Jurkat, Clone E6-1 (cell line): Measurements from ENCODE around the gene AKR1C4. TPM values are rescaled to one million over a fixed set of nuclear protein-coding genes. Genes with fewer than 3 reads are reported as not detected.
"Not testable (repeated sequence)": the region's sequence is repeated elsewhere in the genome, so short reads cannot be mapped to it uniquely, and the experiment has no call there.

ENCODE experiments used
- DNase-seq: peaks from one replicate; pipeline ENCODE4 v3.0.0-alpha.2; 2011; ENCODE audit warnings: low read depth, low spot score
- H3K4me3 ChIP-seq: 2 replicates; pipeline ENCODE4 v1.5.1; 2011; ENCODE audit warnings: mild to moderate bottlenecking, low read length, control low read depth, moderate library complexity
- polyA plus RNA-seq: library from polyadenylated mRNA; unstranded; fragments of >200 nt; gene quantifications from one replicate; pipeline ENCODE4 v1.2.1, GENCODE V29; 2012; ENCODE audit warnings: missing spikeins; ENCODE audit not compliant: insufficient read length, insufficient read depth

AKR1C4 gene
- not detected for polyA plus RNA-seq

GRCh38 chr10:5196702-5197113 is at the start of gene AKR1C4:
TSS of gene AKR1C4 (plus strand) at chr10:5196837. CDS start at chr10:5196868, 31 bp downstream.
- no peak within 1 kb of the TSS for H3K4me3 ChIP-seq
- no peak for DNase-seq

DNA sequence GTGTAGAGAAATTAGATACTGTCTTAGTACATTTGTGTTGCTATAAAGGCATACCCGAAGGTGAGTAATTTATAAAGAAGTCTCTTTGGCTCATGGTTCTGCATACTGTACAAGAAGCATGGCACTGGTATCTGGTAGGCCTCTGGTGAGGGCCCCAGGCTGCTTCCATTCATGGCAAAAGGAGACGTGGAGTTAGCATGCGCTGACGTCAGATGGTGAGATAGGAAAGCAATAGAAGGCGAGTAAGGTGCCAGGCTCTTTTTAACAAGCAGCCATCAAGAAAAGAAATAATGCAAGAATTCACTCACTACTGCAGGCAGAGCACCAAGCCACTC is 49.8 kb upstream of the AKR1C4 start:
- DNase-seq = no peak
- no peak overlapping the region for H3K4me3 ChIP-seq

- H3K4me3 ChIP-seq = no peak overlapping the region
- no peak for DNase-seq
These were observed 49.2 kb upstream of the AKR1C4 start for GRCh38 chr10:5147255-5147980.

- no peak overlapping the region for H3K4me3 ChIP-seq
- DNase-seq = no peak
These were observed 48.5 kb upstream of the AKR1C4 start for GRCh38 chr10:5147981-5148677.

DNA sequence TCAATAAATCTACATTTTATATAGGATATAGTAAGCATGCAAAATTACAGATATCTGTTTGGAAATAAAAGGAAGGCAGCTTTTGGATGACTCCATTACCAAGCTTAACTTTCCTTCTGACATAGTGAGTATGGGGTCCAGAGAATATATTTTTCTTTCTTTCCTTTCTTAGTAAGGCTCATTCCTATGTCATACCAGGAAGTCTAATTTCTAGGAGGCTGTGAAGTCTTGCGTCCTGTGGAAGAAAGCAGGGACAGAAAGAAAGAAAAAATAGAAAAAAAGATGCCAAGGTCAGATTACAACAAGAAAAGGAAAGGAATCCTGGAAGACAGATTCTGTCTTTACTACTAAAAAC is 48.0 kb upstream of the AKR1C4 start:
- no peak for DNase-seq
- H3K4me3 ChIP-seq = no peak overlapping the region

- H3K4me3 ChIP-seq = no peak overlapping the region
- DNase-seq = no peak
These were observed 45.6 kb upstream of the AKR1C4 start for GRCh38 chr10:5151076-5151475.

DNA sequence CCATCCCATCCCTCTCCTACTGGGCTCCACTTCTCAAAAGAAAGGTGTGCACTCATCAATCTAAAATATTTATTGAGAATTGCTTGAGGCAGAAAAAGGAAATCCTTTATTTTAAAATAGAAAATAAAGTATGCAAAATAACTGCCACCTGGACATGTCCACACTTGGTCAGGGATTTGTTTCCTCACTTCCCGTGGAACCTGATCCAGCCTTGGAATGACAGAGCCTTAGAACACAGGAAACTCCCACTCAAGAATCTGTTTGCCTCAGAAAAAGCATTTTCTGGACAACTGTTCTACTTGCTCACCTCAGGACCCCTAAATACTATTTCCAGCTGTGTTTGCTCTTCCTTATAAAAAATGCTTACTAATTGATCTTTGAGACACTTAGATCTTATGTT is 40.7 kb upstream of the AKR1C4 start:
- H3K4me3 ChIP-seq = no peak overlapping the region
- no peak for DNase-seq

GRCh38 chr10:5157501-5157900 is 39.1 kb upstream of the AKR1C4 start:
- DNase-seq = no peak
- no peak overlapping the region for H3K4me3 ChIP-seq

GRCh38 chr10:5159126-5159525 is 37.5 kb upstream of the AKR1C4 start:
- DNase-seq = no peak
- no peak overlapping the region for H3K4me3 ChIP-seq

DNA sequence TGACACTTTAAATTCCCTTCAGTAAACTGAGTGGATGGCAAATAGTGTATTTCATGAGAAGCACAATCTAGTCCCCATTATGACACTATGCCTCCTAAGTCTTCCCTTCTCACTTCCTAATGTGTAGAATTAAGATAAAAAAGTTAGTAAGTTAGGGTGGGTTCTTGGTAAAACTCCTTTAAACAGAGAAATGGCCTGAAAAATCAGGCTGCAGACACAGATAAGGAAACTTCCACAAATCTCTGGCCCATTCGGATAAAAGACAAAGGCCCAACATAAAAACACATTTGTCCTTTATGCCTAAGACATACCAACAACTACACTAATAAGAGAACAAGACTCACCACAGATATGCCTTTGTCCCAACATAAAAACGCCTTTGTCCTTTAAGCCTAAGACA is 33.1 kb upstream of the AKR1C4 start:
- DNase-seq = no peak
- no peak overlapping the region for H3K4me3 ChIP-seq

DNA sequence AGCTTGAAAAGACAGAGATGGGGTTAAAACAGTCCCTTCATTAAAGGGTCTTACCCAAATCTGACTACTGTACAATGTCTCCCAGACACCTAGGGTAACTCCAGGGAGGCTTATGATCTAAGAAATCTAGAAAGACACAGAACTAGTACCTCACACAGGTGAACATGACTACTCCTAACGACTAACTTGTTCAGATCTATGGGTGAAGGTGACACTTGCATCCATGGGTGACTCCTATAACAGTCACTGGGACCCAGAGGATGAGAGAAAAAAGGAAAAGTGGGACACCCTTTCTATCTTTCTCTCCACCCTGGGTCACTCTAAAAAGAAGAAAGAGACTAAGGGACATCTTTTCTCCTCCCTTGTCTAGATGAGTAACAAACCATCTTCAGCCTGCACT is 30.9 kb upstream of the AKR1C4 start:
- DNase-seq = peak; percentile 5
- no peak overlapping the region for H3K4me3 ChIP-seq

DNA sequence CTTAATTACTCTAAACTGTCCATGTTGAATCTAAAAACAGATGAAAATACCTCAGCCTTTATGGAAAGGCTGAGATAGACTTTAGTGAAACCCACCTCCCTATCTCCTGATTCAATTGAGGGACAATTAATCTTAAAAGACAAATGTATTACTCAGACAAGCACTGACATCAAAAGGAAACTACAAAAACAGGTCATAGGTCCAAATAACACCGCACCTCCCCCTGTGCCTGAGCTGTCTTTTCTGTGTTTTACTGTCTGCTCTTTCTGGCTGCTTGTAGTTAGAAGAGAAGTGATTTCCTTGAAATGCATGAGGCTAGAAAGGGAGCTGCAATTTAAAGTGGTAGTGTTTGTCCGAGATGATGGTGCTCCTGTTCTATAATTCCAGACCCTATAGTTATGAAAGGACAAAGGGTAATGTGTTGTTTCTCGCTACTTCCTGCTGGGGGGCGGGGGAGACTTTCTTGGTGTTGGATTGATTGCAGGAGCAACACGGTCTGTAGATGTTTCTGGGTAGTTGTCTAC is 27.7 kb upstream of the AKR1C4 start:
- H3K4me3 ChIP-seq = no peak overlapping the region
- no peak for DNase-seq

DNA sequence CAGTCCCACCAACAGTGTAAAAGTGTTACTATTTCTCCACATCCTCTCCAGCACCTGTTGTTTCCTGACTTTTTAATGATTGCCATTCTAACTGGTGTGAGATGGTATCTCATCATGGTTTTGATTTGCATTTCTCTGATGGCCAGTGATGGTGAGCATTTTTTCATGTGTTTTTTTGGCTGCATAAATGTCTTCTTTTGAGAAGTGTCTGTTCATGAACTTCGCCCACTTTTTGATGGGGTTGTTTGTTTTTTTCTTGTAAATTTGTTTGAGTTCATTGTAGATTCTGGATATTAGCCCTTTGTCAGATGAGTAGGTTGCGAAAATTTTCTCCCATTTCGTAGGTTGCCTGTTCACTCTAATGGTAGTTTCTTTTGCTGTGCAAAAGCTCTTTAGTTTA is 21.1 kb upstream of the AKR1C4 start:
- not testable (repeated sequence) for DNase-seq, H3K4me3 ChIP-seq

GRCh38 chr10:5180503-5180902 is 16.1 kb upstream of the AKR1C4 start:
- not testable (repeated sequence) for H3K4me3 ChIP-seq, DNase-seq

DNA sequence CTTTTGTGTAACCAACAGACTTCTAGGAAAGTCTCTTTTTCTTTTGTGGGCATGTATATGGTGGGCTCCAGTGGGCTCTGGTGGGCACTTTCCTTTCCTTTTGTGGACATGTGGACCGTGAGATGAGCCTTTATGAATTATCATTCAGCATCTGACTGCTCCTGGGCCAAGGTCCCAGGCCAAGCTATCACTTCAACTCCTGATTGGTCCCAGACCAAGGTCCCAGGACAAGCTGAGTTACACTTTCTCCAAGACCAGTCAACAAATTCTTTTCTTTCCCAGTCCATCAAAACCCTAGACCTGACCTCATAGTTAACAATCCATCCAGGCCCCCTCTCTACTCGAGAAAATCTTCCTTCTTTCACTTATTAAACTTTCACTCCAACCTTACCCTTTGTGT is 12.7 kb upstream of the AKR1C4 start:
- DNase-seq = no peak

GRCh38 chr10:5184987-5185775 is 11.5 kb upstream of the AKR1C4 start, which contains the start of gene AKR1C8:
TSS of gene AKR1C8 (minus strand) at chr10:5185150. CDS start at chr10:5185104, 46 bp downstream.
- no peak for DNase-seq
- no peak within 1 kb of the TSS for H3K4me3 ChIP-seq

More for the DNA sequence above, 12.7 kb upstream of the AKR1C4 start:
- no peak overlapping the region for H3K4me3 ChIP-seq

DNA sequence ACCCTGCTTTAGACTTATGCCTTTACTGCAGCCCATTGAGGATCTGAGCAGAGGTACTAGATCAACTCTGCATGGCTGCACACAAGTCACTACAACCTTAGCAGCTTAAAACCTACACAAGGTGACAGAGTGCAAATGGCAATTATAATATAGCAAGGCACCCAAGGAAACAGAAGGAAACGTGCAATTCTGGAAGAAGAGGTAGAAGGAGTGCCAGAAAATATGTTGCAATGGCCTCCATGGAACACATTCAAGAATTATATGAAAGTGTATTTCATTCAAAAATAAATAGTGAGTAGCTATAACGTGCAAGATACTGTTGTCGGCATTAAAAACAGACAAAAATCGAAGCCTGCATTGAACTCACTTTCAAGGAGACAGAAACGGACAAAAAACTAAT is 8.8 kb upstream of the AKR1C4 start:
- DNase-seq = no peak
- no peak overlapping the region for H3K4me3 ChIP-seq

DNA sequence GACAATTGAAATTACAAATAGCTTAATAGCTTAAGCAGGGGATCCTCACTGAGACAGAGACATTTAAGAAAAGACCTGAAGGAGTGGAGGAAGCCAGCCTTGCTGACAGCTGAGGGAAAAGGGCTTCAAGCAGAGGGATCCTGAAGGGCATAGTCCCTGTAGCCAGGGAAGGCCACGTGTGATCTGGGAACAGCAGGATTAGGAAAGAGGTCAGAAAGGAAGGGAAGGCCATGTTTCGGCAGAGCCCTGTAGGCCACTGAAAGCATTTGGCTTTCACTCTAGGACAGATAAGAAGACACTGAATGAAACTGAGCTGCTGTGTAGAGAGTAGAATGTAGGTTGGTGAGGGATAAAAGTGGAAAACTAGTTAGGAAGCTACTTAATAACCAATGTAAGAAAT is 8.3 kb upstream of the AKR1C4 start:
- H3K4me3 ChIP-seq = no peak overlapping the region
- DNase-seq = no peak

DNA sequence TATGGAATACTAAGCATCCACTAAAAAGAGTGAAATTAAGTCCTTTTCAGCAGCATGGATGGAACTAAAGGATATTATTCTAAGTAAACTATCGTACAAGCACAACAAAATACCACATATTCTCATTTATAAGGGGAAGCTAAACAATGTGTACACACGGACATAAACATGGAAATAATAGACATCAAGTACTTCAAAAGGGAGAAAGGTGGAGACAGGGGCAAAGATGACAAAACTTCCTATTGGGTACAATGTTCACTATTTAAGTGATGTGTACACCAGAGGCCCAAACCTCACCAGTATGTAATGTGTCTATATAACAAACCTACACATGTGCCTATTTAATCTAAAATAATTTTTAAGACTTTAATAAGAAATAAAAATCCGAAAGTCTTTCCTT is 2.2 kb upstream of the AKR1C4 start:
- DNase-seq = no peak
- no peak overlapping the region for H3K4me3 ChIP-seq
